NCI-H1930 (cell line): ENCODE results near the gene SAMHD1.
"Not testable (repeated sequence)": the region's sequence is repeated elsewhere in the genome, so short reads cannot be mapped to it uniquely, and the experiment has no call there.

Experiments
- DNase-seq, 2 experiments: peaks; one replicate each; lab custom pipeline; 2025; lab: John Stamatoyannopoulos, UW

SAMHD1 gene

GRCh38 chr20:36916199-36916598 lies 35.3 kb downstream of the SAMHD1 start:
- no peak for DNase-seq

GRCh38 chr20:36908603-36909002 lies 42.9 kb downstream of the SAMHD1 start:
- no peak for DNase-seq

GRCh38 chr20:36906086-36906485 lies 45.4 kb downstream of the SAMHD1 start:
- not testable (repeated sequence) for DNase-seq

GRCh38 chr20:36905566-36905965 lies 45.9 kb downstream of the SAMHD1 start:
- not testable (repeated sequence) for DNase-seq

- no peak for DNase-seq
Measured at GRCh38 chr20:36904690-36905089, 46.8 kb downstream of the SAMHD1 start.

- no peak for DNase-seq
Measured at GRCh38 chr20:36895036-36895435, 56.5 kb downstream of the SAMHD1 start.

GRCh38 chr20:36893801-36894200 lies 57.7 kb downstream of the SAMHD1 start:
- DNase-seq = no peak

GRCh38 chr20:36891211-36891610 lies 60.3 kb downstream of the SAMHD1 start:
- no peak for DNase-seq

- no peak for DNase-seq
Measured at GRCh38 chr20:36890586-36890985, 60.9 kb downstream of the SAMHD1 start.

- no peak for DNase-seq
Measured at GRCh38 chr20:36888880-36889516, 62.5 kb downstream of the SAMHD1 start.

- DNase-seq = no peak
Measured at GRCh38 chr20:36887752-36888090, 63.8 kb downstream of the SAMHD1 start.

GRCh38 chr20:36886859-36887751 lies 64.4 kb downstream of the SAMHD1 start:
- peak; percentile 77 to 83 for DNase-seq

- DNase-seq = no peak
Measured at GRCh38 chr20:36885356-36885755, 66.2 kb downstream of the SAMHD1 start.

GRCh38 chr20:36883977-36884535 lies 67.5 kb downstream of the SAMHD1 start:
- no peak for DNase-seq

GRCh38 chr20:36881888-36882287 lies 69.6 kb downstream of the SAMHD1 start:
- DNase-seq = no peak

- no peak for DNase-seq
Measured at GRCh38 chr20:36881331-36881730, 70.2 kb downstream of the SAMHD1 start.

GRCh38 chr20:36880741-36881250 lies 70.7 kb downstream of the SAMHD1 start:
- no peak for DNase-seq

- no peak for DNase-seq
Measured at GRCh38 chr20:36878941-36879340, 72.6 kb downstream of the SAMHD1 start.

GRCh38 chr20:36876473-36876833 lies 75.1 kb downstream of the SAMHD1 start:
- DNase-seq = no peak

GRCh38 chr20:36875702-36876472 lies 75.6 kb downstream of the SAMHD1 start, which contains the start of gene TLDC2:
Gene TLDC2, plus strand, starts transcription at chr20:36876138. Its CDS starts 37 bp downstream, at chr20:36876175.
- no peak for DNase-seq

- DNase-seq = not testable (repeated sequence)
Measured at GRCh38 chr20:36875093-36875492, 76.4 kb downstream of the SAMHD1 start.
